IMR-90 (cell line): Measurements from ENCODE around the gene WBP11. TPM values are rescaled to one million over a fixed set of nuclear protein-coding genes. Genes with fewer than 3 reads are reported as not detected.

ENCODE experiments used
- ATAC-seq: fragments of 200-7000 bp; cut with Tn5 transposase; 2 replicates; pipeline ENCODE4 v1.9.1; 2020; ENCODE audit warnings: low read depth, mild to moderate bottlenecking, moderate library complexity
- BruUV-seq: library from RNA; stranded (reverse); fragments of 400-500 nt; replicated peaks from 2 replicates; lab custom pipeline; 2021; lab: Mats Ljungman, UMichigan
- CTCF ChIA-PET: fragments of 300-600 bp; formaldehyde crosslinking; extraction: SDS; loops from one replicate; lab custom pipeline; 2021; ENCODE audit warnings: antibody characterized with exemption; lab: Yijun Ruan, JAX
- POLR2A ChIA-PET: fragments of 300-600 bp; sonication (Branson Sonifier 250); formaldehyde crosslinking; loops from one replicate; lab custom pipeline; 2022; ENCODE audit warnings: antibody characterized with exemption; ENCODE audit not compliant: unreplicated experiment; lab: Charles Lee
- DNase-seq: peaks from one replicate; pipeline ENCODE4 v3.0.0; 2013
- H2AFZ ChIP-seq: replicated peaks from 2 replicates; pipeline ENCODE3; 2013; ENCODE audit warnings: low read length, mild to moderate bottlenecking; ENCODE audit not compliant: poor library complexity
- H2AK5ac ChIP-seq: 2 replicates; pipeline ENCODE4 v1.6.1; 2013; ENCODE audit warnings: low read depth, low read length, inconsistent platforms
- H2AK9ac ChIP-seq: replicated peaks from 2 replicates; pipeline ENCODE3; 2013; ENCODE audit warnings: mild to moderate bottlenecking, low read depth, low read length, moderate library complexity; ENCODE audit not compliant: poor library complexity
- H2BK120ac ChIP-seq: 2 replicates; pipeline ENCODE4 v1.6.1; 2013; ENCODE audit warnings: low read depth, low read length, inconsistent platforms
- H2BK15ac ChIP-seq: 3 replicates; pipeline ENCODE4 v1.6.1; 2013; ENCODE audit warnings: low read depth, low read length, inconsistent platforms
- H2BK20ac ChIP-seq: 2 replicates; pipeline ENCODE4 v1.6.1; 2013; ENCODE audit warnings: low read depth, mild to moderate bottlenecking, inconsistent platforms, low read length, moderate library complexity
- H2BK5ac ChIP-seq: 2 replicates; pipeline ENCODE4 v1.6.1; 2013; ENCODE audit warnings: mild to moderate bottlenecking, low read depth, low read length, inconsistent platforms; ENCODE audit not compliant: poor library complexity, severe bottlenecking
- H3K14ac ChIP-seq: replicated peaks from 2 replicates; pipeline ENCODE4 v1.6.1; 2013; ENCODE audit warnings: low read depth, low read length, inconsistent platforms
- H3K18ac ChIP-seq: 2 replicates; pipeline ENCODE4 v1.6.1; 2013; ENCODE audit warnings: low read depth, low read length, control low read depth
- H3K23ac ChIP-seq: 2 replicates; pipeline ENCODE4 v1.6.1; 2013; ENCODE audit warnings: low read depth, low read length, inconsistent platforms
- H3K27ac ChIP-seq: 2 replicates; pipeline ENCODE4 v1.5.1; 2013; ENCODE audit warnings: mild to moderate bottlenecking, control low read depth, low read length; ENCODE audit not compliant: insufficient read depth
- H3K27me3 ChIP-seq: 2 replicates; pipeline ENCODE4 v1.6.1; 2013; ENCODE audit warnings: low read length; ENCODE audit not compliant: control insufficient read depth, insufficient read depth
- H3K36me3 ChIP-seq: 2 replicates; pipeline ENCODE4 v1.6.1; 2013; ENCODE audit warnings: low read length, mixed read lengths; ENCODE audit not compliant: control insufficient read depth, insufficient read depth
- H3K4ac ChIP-seq: 2 replicates; pipeline ENCODE4 v1.6.1; 2013; ENCODE audit warnings: low read depth, low read length, inconsistent platforms
- H3K4me1 ChIP-seq: 2 replicates; pipeline ENCODE4 v1.6.1; 2013; ENCODE audit warnings: low read length, mixed read lengths; ENCODE audit not compliant: control insufficient read depth, insufficient read depth
- H3K4me2 ChIP-seq: 2 replicates; pipeline ENCODE4 v1.6.1; 2013; ENCODE audit warnings: low read depth, mild to moderate bottlenecking, control low read depth, low read length, moderate library complexity
- H3K4me3 ChIP-seq: 2 replicates; pipeline ENCODE4 v1.5.1; 2013; ENCODE audit warnings: low read depth, mild to moderate bottlenecking, control low read depth, low read length, moderate library complexity; ENCODE audit not compliant: insufficient read depth
- H3K56ac ChIP-seq: 2 replicates; pipeline ENCODE4 v1.6.1; 2013; ENCODE audit warnings: low read length, inconsistent platforms; ENCODE audit not compliant: insufficient read depth; ENCODE audit errors: extremely low read depth
- H3K79me1 ChIP-seq, 2 experiments: 2 replicates each; pipeline ENCODE4 v1.6.1; 2013; ENCODE audit warnings: low read length in 2 of 2, inconsistent platforms in 1 of 2, low read depth in 1 of 2
- H3K9ac ChIP-seq: 2 replicates; pipeline ENCODE4 v1.6.1; 2013; ENCODE audit warnings: low read depth, low read length, control low read depth
- H3K9me1 ChIP-seq: 2 replicates; pipeline ENCODE4 v1.6.1; 2013; ENCODE audit warnings: low read length, inconsistent platforms; ENCODE audit not compliant: insufficient read depth
- H3K9me3 ChIP-seq: 2 replicates; pipeline ENCODE4 v1.6.1; 2013; ENCODE audit warnings: low read length; ENCODE audit not compliant: control insufficient read depth, insufficient read depth
- H4K20me1 ChIP-seq: 2 replicates; pipeline ENCODE4 v1.6.1; 2013; ENCODE audit warnings: low read length, inconsistent platforms; ENCODE audit not compliant: insufficient read depth
- H4K5ac ChIP-seq: 2 replicates; pipeline ENCODE4 v1.6.1; 2013; ENCODE audit warnings: mild to moderate bottlenecking, low read depth, low read length, control low read depth
- H4K8ac ChIP-seq, 2 experiments: 2 replicates each; pipeline ENCODE4 v1.6.1; 2013; ENCODE audit warnings: low read depth in 2 of 2, low read length in 2 of 2, control low read depth in 1 of 2, inconsistent platforms in 1 of 2
- H4K91ac ChIP-seq: 2 replicates; pipeline ENCODE4 v1.6.1; 2013; ENCODE audit warnings: low read depth, low read length, inconsistent platforms; ENCODE audit not compliant: insufficient read depth
- BHLHE40 ChIP-seq: fragments of 150-350 bp; IDR thresholded peaks from 2 replicates; pipeline ENCODE4 v1.6.1; 2016; ENCODE audit warnings: mild to moderate bottlenecking, low read depth, low read length
- CEBPB ChIP-seq: IDR thresholded peaks from 2 replicates; pipeline ENCODE4 v1.6.1; 2012; ENCODE audit warnings: low read depth, low read length, improper control_type of control experiment
- CHD1 ChIP-seq: IDR thresholded peaks from 2 replicates; pipeline ENCODE4 v1.6.1; 2012; ENCODE audit warnings: low read depth, low read length, improper control_type of control experiment
- FOS ChIP-seq: fragments of 150-350 bp; IDR thresholded peaks from 2 replicates; pipeline ENCODE4 v1.6.1; 2016; ENCODE audit warnings: low read depth, low read length
- MAFK ChIP-seq: IDR thresholded peaks from 2 replicates; pipeline ENCODE4 v1.6.1; 2012; ENCODE audit warnings: low read depth, low read length, improper control_type of control experiment
- MAZ ChIP-seq: IDR thresholded peaks from 2 replicates; pipeline ENCODE4 v1.6.1; 2012; ENCODE audit warnings: low read depth, mild to moderate bottlenecking, low read length, improper control_type of control experiment, moderate library complexity, borderline replicate concordance
- MXI1 ChIP-seq: IDR thresholded peaks from 2 replicates; pipeline ENCODE4 v1.6.1; 2012; ENCODE audit warnings: low read depth, mild to moderate bottlenecking, low read length, moderate library complexity, borderline replicate concordance
- POLR2A ChIP-seq: IDR thresholded peaks from 2 replicates; pipeline ENCODE4 v1.6.1; 2012; ENCODE audit warnings: mild to moderate bottlenecking, low read depth, low read length
- RAD21 ChIP-seq: IDR thresholded peaks from 2 replicates; pipeline ENCODE4 v1.6.1; 2012; ENCODE audit warnings: low read length, improper control_type of control experiment
- RCOR1 ChIP-seq: IDR thresholded peaks from 2 replicates; pipeline ENCODE4 v1.6.1; 2012; ENCODE audit warnings: mild to moderate bottlenecking, low read length, improper control_type of control experiment; ENCODE audit not compliant: insufficient replicate concordance
- RFX5 ChIP-seq: IDR thresholded peaks from 2 replicates; pipeline ENCODE4 v1.8.0; 2012; ENCODE audit warnings: low read depth, mild to moderate bottlenecking, low read length, moderate library complexity
- SMC3 ChIP-seq: fragments of 150-350 bp; IDR thresholded peaks from 2 replicates; pipeline ENCODE4 v1.6.1; 2016; ENCODE audit warnings: low read depth, mild to moderate bottlenecking, antibody characterized with exemption, low read length, moderate library complexity
- WGBS, 2 experiments: methylation state at CpG; one replicate each; pipeline versions ENCODE4 v1.1.5 to v1.1.7; 2013; ENCODE audit warnings: missing lambda C conversion rate in 2 of 2; ENCODE audit not compliant: insufficient read length in 1 of 2; ENCODE audit errors: extremely low coverage in 2 of 2; 5-methylcytosine and 5-hydroxymethylcytosine counted together
- dilution Hi-C: fragments of 300-500 bp; cut with HindIII; formaldehyde crosslinking; loops from one replicate; pipeline ENCODE4 v1.14.3; 2018; ENCODE audit warnings: low sequenced_read_pairs; ENCODE audit not compliant: unreplicated experiment
- in situ Hi-C: fragments of 300-500 bp; cut with MboI; formaldehyde crosslinking; loops from 3 replicates; pipeline ENCODE4 v1.14.3; 2019; ENCODE audit warnings: low sequenced_read_pairs, inconsistent platforms, mixed read lengths
- intact Hi-C: fragments of 100-400 bp; cut with micrococcal nuclease; formaldehyde crosslinking; loops from 2 replicates; pipeline ENCODE4 v1.10.0; 2022
- polyA plus RNA-seq, 3 experiments: library from polyadenylated mRNA; depleted of rRNA; stranded (reverse); fragments of >200 nt; gene quantifications; 2 replicates each; pipeline ENCODE4 v1.2.3, GENCODE V29; 2012; ENCODE audit warnings: low replicate concordance in 1 of 3
- total RNA-seq: library from RNA; depleted of rRNA; stranded (reverse); fragments of >200 nt; gene quantifications from 2 replicates; pipeline ENCODE4 v1.2.3, GENCODE V29; 2012
- TF ChIP-seq, protein P1 (sequence below): fragments of 150-350 bp; IDR thresholded peaks from 2 replicates; pipeline ENCODE4 v1.6.1; 2016; ENCODE audit warnings: low read depth, mild to moderate bottlenecking, low read length, moderate library complexity, borderline replicate concordance
- TF ChIP-seq, protein P2 (sequence below): conservative IDR thresholded peaks from 2 replicates; pipeline ENCODE4 v1.5.1; 2012; ENCODE audit warnings: mild to moderate bottlenecking, low read depth, low read length, improper control_type of control experiment
- TF ChIP-seq, protein P3 (sequence below): fragments of 150-350 bp; IDR thresholded peaks from 2 replicates; pipeline ENCODE4 v1.6.1; 2017; ENCODE audit warnings: mild to moderate bottlenecking, antibody characterized with exemption, low read length, low read depth

The WBP11 gene
- total and polyA plus RNA-seq, 2 of the 4 experiments (the other 2 are of a cell fraction) = 2.5 to 18.3 TPM

DNA sequence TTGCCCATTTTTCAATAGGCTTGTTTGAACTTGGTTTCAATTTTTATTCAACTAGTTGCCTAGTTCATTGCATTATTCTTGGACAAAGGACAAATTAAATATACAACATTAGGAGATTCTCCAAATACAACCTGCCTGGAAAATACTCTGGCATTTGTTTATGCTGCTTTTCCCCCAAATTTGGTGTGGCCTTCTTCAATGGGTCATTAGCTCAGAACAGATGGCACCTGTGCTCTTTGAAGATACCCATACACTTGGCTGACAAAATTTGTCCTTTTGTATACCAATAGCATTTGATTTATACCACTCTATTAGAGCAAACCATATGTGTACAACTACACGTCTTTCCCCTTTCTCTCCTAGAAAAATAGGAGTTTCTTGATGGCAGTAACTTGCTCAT lies 35.7 kb downstream of the WBP11 start:
- H4K8ac ChIP-seq = no peak overlapping the region
- BruUV-seq = no TSS peak
- peak overlapping the region; percentile 25; the same call in 1 of the 2 replicates for H3K4me2 ChIP-seq
- intact Hi-C loops (no loop called here), in situ Hi-C loops (no loop called here), dilution Hi-C loops (no loop called here)
- H3K4ac ChIP-seq = no peak overlapping the region
- no peaks in the 10 kb centered on the region for H3K4me1 ChIP-seq
- no peak overlapping the region for H2BK15ac ChIP-seq
- H3K23ac ChIP-seq = no peak overlapping the region
- H3K56ac ChIP-seq = no peak overlapping the region
- peaks cover 0 to 29% of the 10 kb centered on the region in 2 experiments; a peak in 3 of 4 replicates for H3K79me1 ChIP-seq
- no peaks in the 10 kb centered on the region for H3K27me3 ChIP-seq
- no peak for TF ChIP-seq RAD21
- TF ChIP-seq MAZ = no peak
- TF ChIP-seq, protein P1, sequence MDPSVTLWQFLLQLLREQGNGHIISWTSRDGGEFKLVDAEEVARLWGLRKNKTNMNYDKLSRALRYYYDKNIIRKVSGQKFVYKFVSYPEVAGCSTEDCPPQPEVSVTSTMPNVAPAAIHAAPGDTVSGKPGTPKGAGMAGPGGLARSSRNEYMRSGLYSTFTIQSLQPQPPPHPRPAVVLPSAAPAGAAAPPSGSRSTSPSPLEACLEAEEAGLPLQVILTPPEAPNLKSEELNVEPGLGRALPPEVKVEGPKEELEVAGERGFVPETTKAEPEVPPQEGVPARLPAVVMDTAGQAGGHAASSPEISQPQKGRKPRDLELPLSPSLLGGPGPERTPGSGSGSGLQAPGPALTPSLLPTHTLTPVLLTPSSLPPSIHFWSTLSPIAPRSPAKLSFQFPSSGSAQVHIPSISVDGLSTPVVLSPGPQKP = no peak
- no peak for TF ChIP-seq RFX5
- TF ChIP-seq SMC3 = no peak
- no peak for TF ChIP-seq CHD1
- TF ChIP-seq, protein P2, sequence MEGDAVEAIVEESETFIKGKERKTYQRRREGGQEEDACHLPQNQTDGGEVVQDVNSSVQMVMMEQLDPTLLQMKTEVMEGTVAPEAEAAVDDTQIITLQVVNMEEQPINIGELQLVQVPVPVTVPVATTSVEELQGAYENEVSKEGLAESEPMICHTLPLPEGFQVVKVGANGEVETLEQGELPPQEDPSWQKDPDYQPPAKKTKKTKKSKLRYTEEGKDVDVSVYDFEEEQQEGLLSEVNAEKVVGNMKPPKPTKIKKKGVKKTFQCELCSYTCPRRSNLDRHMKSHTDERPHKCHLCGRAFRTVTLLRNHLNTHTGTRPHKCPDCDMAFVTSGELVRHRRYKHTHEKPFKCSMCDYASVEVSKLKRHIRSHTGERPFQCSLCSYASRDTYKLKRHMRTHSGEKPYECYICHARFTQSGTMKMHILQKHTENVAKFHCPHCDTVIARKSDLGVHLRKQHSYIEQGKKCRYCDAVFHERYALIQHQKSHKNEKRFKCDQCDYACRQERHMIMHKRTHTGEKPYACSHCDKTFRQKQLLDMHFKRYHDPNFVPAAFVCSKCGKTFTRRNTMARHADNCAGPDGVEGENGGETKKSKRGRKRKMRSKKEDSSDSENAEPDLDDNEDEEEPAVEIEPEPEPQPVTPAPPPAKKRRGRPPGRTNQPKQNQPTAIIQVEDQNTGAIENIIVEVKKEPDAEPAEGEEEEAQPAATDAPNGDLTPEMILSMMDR = no peak
- TF ChIP-seq CEBPB = no peak
- TF ChIP-seq FOS = no peak
- no peak for TF ChIP-seq MXI1
- TF ChIP-seq, protein P3, sequence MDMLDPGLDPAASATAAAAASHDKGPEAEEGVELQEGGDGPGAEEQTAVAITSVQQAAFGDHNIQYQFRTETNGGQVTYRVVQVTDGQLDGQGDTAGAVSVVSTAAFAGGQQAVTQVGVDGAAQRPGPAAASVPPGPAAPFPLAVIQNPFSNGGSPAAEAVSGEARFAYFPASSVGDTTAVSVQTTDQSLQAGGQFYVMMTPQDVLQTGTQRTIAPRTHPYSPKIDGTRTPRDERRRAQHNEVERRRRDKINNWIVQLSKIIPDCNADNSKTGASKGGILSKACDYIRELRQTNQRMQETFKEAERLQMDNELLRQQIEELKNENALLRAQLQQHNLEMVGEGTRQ = no peak
- TF ChIP-seq MAFK = no peak
- no peak for TF ChIP-seq RCOR1
- TF ChIP-seq BHLHE40 = no peak
- TF ChIP-seq POLR2A = no peak
- no peak overlapping the region for H2BK120ac ChIP-seq
- H3K14ac ChIP-seq = no peak overlapping the region
- ChIA-PET CTCF (no interaction called here), POLR2A (no interaction called here)
- H2AFZ ChIP-seq = no peak overlapping the region
- no peak overlapping the region for H3K27ac ChIP-seq
- no peak overlapping the region for H3K4me3 ChIP-seq
- H2AK5ac ChIP-seq = no peak overlapping the region
- no peak overlapping the region; the same call in 1 of the 2 replicates for H4K5ac ChIP-seq
- H3K9me1 ChIP-seq = no peaks in the 10 kb centered on the region
- H2AK9ac ChIP-seq = no peak overlapping the region
- ATAC-seq (no peak), DNase-seq (no peak)
- no peak overlapping the region for H4K91ac ChIP-seq
- H3K36me3 ChIP-seq = no peaks in the 10 kb centered on the region
- no CpG with 5 or more reads among the region's 1 CpG for WGBS, 2 experiments
- H4K20me1 ChIP-seq = no peaks in the 10 kb centered on the region; the same call in 1 of the 2 replicates
- no peak overlapping the region for H2BK20ac ChIP-seq
- no peak overlapping the region for H2BK5ac ChIP-seq
- H3K18ac ChIP-seq = no peak overlapping the region
- no peaks in the 10 kb centered on the region for H3K9me3 ChIP-seq
- H3K9ac ChIP-seq = no peak overlapping the region
